Astrocyte (in vitro differentiated cells and primary cell): Measurements from ENCODE around the gene HTR3B.

ENCODE experiments used
- CTCF ChIP-seq: IDR thresholded peaks from 2 replicates; pipeline ENCODE4 v1.5.1; 2011; ENCODE audit warnings: low read depth, mild to moderate bottlenecking, inconsistent platforms, low read length, moderate library complexity; ENCODE audit not compliant: insufficient read depth
- EZH2 ChIP-seq: IDR thresholded peaks from 2 replicates; pipeline ENCODE4 v1.6.1; 2012; ENCODE audit warnings: mild to moderate bottlenecking, low read length, inconsistent platforms; ENCODE audit not compliant: insufficient read depth

- TF ChIP-seq CTCF (no peak), EZH2 (no peak)
These were observed 46.9 kb downstream of the HTR3B start for GRCh38 chr11:113951537-113951936.
